ENCODE data around the gene ACOX1.

Gene ACOX1

DNA sequence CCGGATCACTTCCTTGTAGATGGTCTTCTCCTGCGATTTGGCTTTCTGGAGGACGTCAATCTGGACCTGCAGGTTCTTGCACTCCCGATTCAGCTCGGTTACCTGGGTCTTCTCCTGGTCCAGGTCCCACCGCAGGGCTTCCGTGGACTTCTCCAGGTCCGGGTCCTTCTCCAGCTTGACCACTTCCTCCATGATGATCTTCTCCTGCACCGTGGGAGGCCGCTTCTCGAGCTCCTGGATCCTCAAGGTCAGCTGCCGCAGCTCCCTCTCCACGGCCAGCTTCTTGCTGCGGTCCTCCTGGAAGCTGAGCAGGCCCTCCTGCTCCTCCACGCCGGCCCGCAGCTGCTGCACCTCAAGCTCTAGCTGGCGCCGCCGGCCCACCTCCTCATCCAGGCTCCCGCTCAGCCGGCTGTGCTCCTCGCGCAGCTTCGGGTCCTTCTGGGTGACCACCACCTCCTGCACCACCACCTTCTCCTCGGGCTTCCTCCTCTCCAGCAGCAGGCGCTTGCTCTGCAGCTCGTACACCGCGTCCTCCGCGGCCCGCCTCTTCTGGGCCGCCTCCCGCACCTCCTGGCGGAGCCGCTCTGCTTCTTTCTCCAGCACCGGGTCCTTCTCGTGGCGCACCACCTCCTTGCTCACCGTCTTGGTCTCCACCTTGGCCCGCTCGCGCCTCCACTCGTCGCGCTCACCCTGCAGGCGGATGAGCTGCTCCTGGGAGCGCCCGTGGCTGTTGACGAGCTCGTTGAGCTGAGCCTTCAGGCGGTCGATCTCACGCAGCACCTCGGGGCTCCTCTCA, 29.9 kb upstream of the ACOX1 start:
- Histone ChIP-seq H3K9me3 (replicated peaks; ENCODE audit: insufficient read depth, low read length) (no peaks in the 10 kb centered on the region), H4K20me1 (ENCODE audit: insufficient read depth, low read length) (no peaks in the 10 kb centered on the region), H3K4me1 (ENCODE audit: low read length) (no peaks in the 10 kb centered on the region), H3K4me2 (ENCODE audit: low read depth, low read length) (no peak overlapping the region), H2AFZ (ENCODE audit: low read length) (no peak overlapping the region), H3K4me3 (ENCODE audit: low read length) (no peak overlapping the region), H3K36me3 (replicated peaks; ENCODE audit: insufficient read depth, low read length) (no peaks in the 10 kb centered on the region), H3K9ac (ENCODE audit: low read length) (no peak overlapping the region), H3K27me3 (replicated peaks; ENCODE audit: insufficient read depth, low read length) (peaks cover 29% of the 10 kb centered on the region), H3K27ac (ENCODE audit: low read length) (no peak overlapping the region), H3K79me2 (ENCODE audit: low read length) (no peaks in the 10 kb centered on the region), H3K9me2 (replicated peaks; ENCODE audit: insufficient read depth, low read length) (no peaks in the 10 kb centered on the region), H3F3A (ENCODE audit: insufficient read depth, low read length) (no peaks in the 10 kb centered on the region)
- DNase-seq = no peak
- TF ChIP-seq, protein P1, sequence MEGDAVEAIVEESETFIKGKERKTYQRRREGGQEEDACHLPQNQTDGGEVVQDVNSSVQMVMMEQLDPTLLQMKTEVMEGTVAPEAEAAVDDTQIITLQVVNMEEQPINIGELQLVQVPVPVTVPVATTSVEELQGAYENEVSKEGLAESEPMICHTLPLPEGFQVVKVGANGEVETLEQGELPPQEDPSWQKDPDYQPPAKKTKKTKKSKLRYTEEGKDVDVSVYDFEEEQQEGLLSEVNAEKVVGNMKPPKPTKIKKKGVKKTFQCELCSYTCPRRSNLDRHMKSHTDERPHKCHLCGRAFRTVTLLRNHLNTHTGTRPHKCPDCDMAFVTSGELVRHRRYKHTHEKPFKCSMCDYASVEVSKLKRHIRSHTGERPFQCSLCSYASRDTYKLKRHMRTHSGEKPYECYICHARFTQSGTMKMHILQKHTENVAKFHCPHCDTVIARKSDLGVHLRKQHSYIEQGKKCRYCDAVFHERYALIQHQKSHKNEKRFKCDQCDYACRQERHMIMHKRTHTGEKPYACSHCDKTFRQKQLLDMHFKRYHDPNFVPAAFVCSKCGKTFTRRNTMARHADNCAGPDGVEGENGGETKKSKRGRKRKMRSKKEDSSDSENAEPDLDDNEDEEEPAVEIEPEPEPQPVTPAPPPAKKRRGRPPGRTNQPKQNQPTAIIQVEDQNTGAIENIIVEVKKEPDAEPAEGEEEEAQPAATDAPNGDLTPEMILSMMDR (IDR thresholded peaks at IDR 0.05; ENCODE audit: low read length) = no peak
- TF ChIP-seq EZH2phosphoT487 (IDR thresholded peaks at IDR 0.05; ENCODE audit: low read length) (no peak), EZH2 (optimal IDR thresholded peaks at IDR 0.05; ENCODE audit: low read depth, low read length) (no peak)

DNA sequence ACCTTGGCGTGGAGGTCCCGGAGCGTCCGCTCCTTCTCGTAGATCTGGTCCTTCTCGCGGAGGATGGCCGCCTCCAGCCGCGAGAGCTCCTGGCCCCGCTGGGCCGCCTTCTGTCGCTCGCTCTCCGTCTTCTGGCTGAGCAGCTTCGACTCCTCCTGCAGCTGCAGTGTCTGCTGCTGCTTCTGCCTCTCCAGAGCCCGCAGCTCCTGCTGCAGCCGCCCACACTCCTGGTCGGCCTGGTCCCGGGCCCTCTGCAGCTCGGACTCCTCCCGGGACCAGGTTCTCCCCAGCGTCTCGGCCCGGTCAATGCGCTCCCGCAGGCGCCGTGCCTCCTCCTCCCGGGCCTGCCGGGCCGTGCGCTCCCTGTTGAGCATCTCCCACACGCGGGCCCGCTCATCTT, 29.2 kb upstream of the ACOX1 start:
- TF ChIP-seq EZH2phosphoT487 (IDR thresholded peaks at IDR 0.05; ENCODE audit: low read length) (no peak), EZH2 (optimal IDR thresholded peaks at IDR 0.05; ENCODE audit: low read depth, low read length) (no peak)
- TF ChIP-seq, protein P1 (IDR thresholded peaks at IDR 0.05; ENCODE audit: low read length) = no peak

DNA sequence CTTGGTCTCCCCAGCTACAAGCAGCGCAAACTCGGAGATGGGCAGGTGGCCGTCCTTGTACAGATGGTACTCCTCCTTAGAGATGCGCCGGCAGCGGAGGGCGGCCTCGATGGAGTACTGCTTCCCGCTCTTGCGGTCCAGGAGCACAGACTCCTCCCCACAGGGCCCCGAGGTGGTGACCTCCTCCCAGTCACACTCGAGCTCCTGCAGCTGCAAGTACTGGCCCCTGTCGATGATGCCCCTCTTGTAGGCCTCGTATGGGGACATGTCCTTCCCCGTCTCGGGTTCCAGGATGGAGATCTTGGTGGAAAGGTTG, 28.8 kb upstream of the ACOX1 start:
- H4K20me1 ChIP-seq (ENCODE audit: insufficient read depth, low read length) = no peaks in the 10 kb centered on the region
- DNase-seq = no peak
- no peak overlapping the region for H2AFZ ChIP-seq (ENCODE audit: low read length)
- H3K36me3 ChIP-seq (replicated peaks; ENCODE audit: insufficient read depth, low read length) = no peaks in the 10 kb centered on the region
- H3K79me2 ChIP-seq (ENCODE audit: low read length) = no peaks in the 10 kb centered on the region
- H3K27me3 ChIP-seq (replicated peaks; ENCODE audit: insufficient read depth, low read length) = peaks cover 29% of the 10 kb centered on the region
- H3K4me2 ChIP-seq (ENCODE audit: low read depth, low read length) = no peak overlapping the region
- TF ChIP-seq, protein P1 (IDR thresholded peaks at IDR 0.05; ENCODE audit: low read length) = no peak
- no peak for TF ChIP-seq EZH2 (optimal IDR thresholded peaks at IDR 0.05; ENCODE audit: low read depth, low read length)
- TF ChIP-seq EZH2phosphoT487 (IDR thresholded peaks at IDR 0.05; ENCODE audit: low read length) = no peak
- no peak overlapping the region for H3K4me3 ChIP-seq (ENCODE audit: low read length)
- H3F3A ChIP-seq (ENCODE audit: insufficient read depth, low read length) = no peaks in the 10 kb centered on the region
- H3K4me1 ChIP-seq (ENCODE audit: low read length) = no peaks in the 10 kb centered on the region
- no peaks in the 10 kb centered on the region for H3K9me3 ChIP-seq (replicated peaks; ENCODE audit: insufficient read depth, low read length)
- H3K9me2 ChIP-seq (replicated peaks; ENCODE audit: insufficient read depth, low read length) = no peaks in the 10 kb centered on the region
- H3K9ac ChIP-seq (ENCODE audit: low read length) = no peak overlapping the region
- H3K27ac ChIP-seq (ENCODE audit: low read length) = no peak overlapping the region

More for the DNA sequence above, 29.2 kb upstream of the ACOX1 start:
- H4K20me1 ChIP-seq (ENCODE audit: insufficient read depth, low read length) = no peaks in the 10 kb centered on the region
- no peaks in the 10 kb centered on the region for H3K9me3 ChIP-seq (replicated peaks; ENCODE audit: insufficient read depth, low read length)
- H3F3A ChIP-seq (ENCODE audit: insufficient read depth, low read length) = no peaks in the 10 kb centered on the region
- H3K27me3 ChIP-seq (replicated peaks; ENCODE audit: insufficient read depth, low read length) = peaks cover 29% of the 10 kb centered on the region
- H3K4me2 ChIP-seq (ENCODE audit: low read depth, low read length) = no peak overlapping the region
- H3K79me2 ChIP-seq (ENCODE audit: low read length) = no peaks in the 10 kb centered on the region
- no peak for DNase-seq
- no peak overlapping the region for H3K27ac ChIP-seq (ENCODE audit: low read length)
- H3K9ac ChIP-seq (ENCODE audit: low read length) = no peak overlapping the region
- no peaks in the 10 kb centered on the region for H3K9me2 ChIP-seq (replicated peaks; ENCODE audit: insufficient read depth, low read length)
- H2AFZ ChIP-seq (ENCODE audit: low read length) = no peak overlapping the region
- no peaks in the 10 kb centered on the region for H3K36me3 ChIP-seq (replicated peaks; ENCODE audit: insufficient read depth, low read length)
- no peak overlapping the region for H3K4me3 ChIP-seq (ENCODE audit: low read length)
- no peaks in the 10 kb centered on the region for H3K4me1 ChIP-seq (ENCODE audit: low read length)

Measured in MM.1S (cell line).